Adrenal gland (tissue), 12 donors: Measurements from ENCODE around the gene SDK1. TPM values are rescaled to one million over a fixed set of nuclear protein-coding genes. Genes with fewer than 3 reads are reported as not detected.

Experiments used
- DNase-seq, 7 donors: peaks; one replicate each; pipeline ENCODE4 v3.0.0-alpha.2; 2019 to 2020
- H3K27ac ChIP-seq, 5 donors: fragments of 200-600 bp; sonication (generic) in 4 of 5; 1 replicate in 3 of 5; 2 replicates in 2 of 5; pipeline versions ENCODE4 v1.5.1 to v1.8.0; 2016 to 2020; ENCODE audit warnings: mild to moderate bottlenecking in 1 of 5
- H3K27me3 ChIP-seq: fragments of 200-600 bp; 2 replicates; pipeline ENCODE4 v1.8.0; 2021
- H3K36me3 ChIP-seq, 2 donors: fragments of 200-600 bp; replicated peaks in 1 of 2; 1 replicate in 1 of 2; 2 replicates in 1 of 2; pipeline versions ENCODE4 v1.5.1 to v1.8.0; 2018 to 2022
- H3K4me1 ChIP-seq, 2 donors: fragments of 200-600 bp; replicated peaks in 1 of 2; 1 replicate in 1 of 2; 2 replicates in 1 of 2; pipeline versions ENCODE4 v1.5.1 to v1.8.0; 2018 to 2021
- H3K4me3 ChIP-seq, 4 donors: fragments of 200-600 bp; sonication (generic) in 3 of 4; one replicate each; pipeline ENCODE4 v1.5.1; 2016 to 2018
- H3K9me3 ChIP-seq, 3 donors: fragments of 200-600 bp; sonication (generic) in 1 of 3; replicated peaks in 1 of 3; 1 replicate in 2 of 3; 2 replicates in 1 of 3; pipeline versions ENCODE4 v1.5.1 to v1.8.0; 2016 to 2021
- CTCF ChIP-seq, 6 experiments: fragments of 450-650 bp in 4 of 6; fragments of 200-600 bp in 2 of 6; sonication (generic) in 1 of 6; IDR thresholded peaks; 1 replicate in 5 of 6; 2 replicates in 1 of 6; pipeline versions ENCODE4 v1.5.1 to v1.8.0; 2016 to 2021; ENCODE audit warnings: antibody characterized with exemption in 6 of 6, mild to moderate bottlenecking in 2 of 6, moderate library complexity in 1 of 6
- POLR2A ChIP-seq, 2 donors: fragments of 450-650 bp; IDR thresholded peaks; one replicate each; pipeline ENCODE4 v1.6.1; 2017; ENCODE audit warnings: antibody characterized with exemption in 2 of 2, mild to moderate bottlenecking in 2 of 2, moderate library complexity in 1 of 2
- WGBS, 4 donors: extraction: QIAGEN DNeasy Blood & Tissue Kit in 2 of 4; methylation state at CpG; one replicate each; pipeline versions ENCODE4 v1.1.5 to v1.1.7; 2013 to 2017; 5-methylcytosine and 5-hydroxymethylcytosine counted together
- intact Hi-C, 2 donors: fragments of 100-400 bp; cut with DNase I; formaldehyde crosslinking; loops; one replicate each; pipeline versions ENCODE4 v1.14.1 to v1.15.0; 2022 to 2023
- polyA plus RNA-seq, 3 donors: library from polyadenylated mRNA; stranded (reverse); fragments of 200-250 nt in 2 of 3; fragments of 350-450 nt in 1 of 3; fragmentation: Illumina TruSeq in 1 of 3; extraction: RNeasy Lipid Tissue Mini Kit (QIAGEN cat#74804) in 1 of 3; gene quantifications; one replicate each; pipeline ENCODE4 v1.2.3, GENCODE V29; 2013 to 2014
- total RNA-seq, 9 donors: library from RNA; depleted of rRNA in 4 of 9; stranded (reverse); fragments of >200 nt in 4 of 9; fragments of 120-200 nt in 1 of 9; fragmentation: NEBNext Ultra II Directional in 1 of 9; extraction: Animal tissue kit (Norgen Biotek cat#: 25700) in 1 of 9; gene quantifications; one replicate each; pipeline versions ENCODE4 v1.1.0 to v1.2.4, GENCODE V29; 2013 to 2023
- donor health status: healthy with polysubstance abuse.
- donor health status: Bipolar disorder and iron deficiency.
- donor health status: DM: yes; HTN: yes; CAD: no.
- donor health status: DM: no; HTN: no; CAD: no.
- donor health status: DM: no; HTN: no; CAD: no.
- donor health status: DM: yes; HTN: yes; CAD: no.

Gene SDK1
- total and polyA plus RNA-seq, 12 donors: 0.50 to 3.6 (median 1.5) TPM

- Histone ChIP-seq H3K4me1 (no peaks in the 10 kb centered on the region), H3K27ac (no peak overlapping the region), H3K9me3 (no peaks in the 10 kb centered on the region), H3K27me3 (no peaks in the 10 kb centered on the region), H3K36me3 (no peaks in the 10 kb centered on the region), H3K4me3 (no peak overlapping the region)
- TF ChIP-seq POLR2A (IDR thresholded peaks at IDR 0.05) (no peak), CTCF (IDR thresholded peaks at IDR 0.05) (no peak)
- DNase-seq: no peak
- WGBS, 4 donors: 34 to 55% (median 43%) methylated on average over 2 of the region's 2 CpGs
- intact Hi-C loops: no loop called here
Observed at GRCh38 chr7:3440509-3440908, 139.5 kb downstream of the SDK1 start.

DNA sequence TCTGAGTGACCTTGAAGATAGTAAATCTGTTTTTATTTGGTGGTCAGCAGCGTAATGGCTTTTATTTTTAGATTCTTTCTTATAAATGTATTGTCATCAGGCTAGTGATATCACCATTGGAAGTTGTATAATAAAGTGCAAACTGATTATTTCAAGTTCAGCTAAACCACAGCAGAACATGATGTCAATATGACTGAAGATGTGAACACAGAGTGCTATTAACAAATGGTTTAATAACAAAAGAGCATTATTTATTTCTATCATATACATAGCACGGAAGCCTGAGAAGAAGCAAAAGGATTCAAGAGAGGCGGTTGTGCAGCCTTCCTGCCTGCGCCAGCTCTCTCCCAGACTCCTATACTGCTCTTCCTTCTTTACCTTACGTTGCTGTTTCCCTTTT lies 142.7 kb downstream of the SDK1 start:
- 71 to 79% (median 75%) methylated on average over 5 of the region's 5 CpGs for WGBS, 4 donors

DNA sequence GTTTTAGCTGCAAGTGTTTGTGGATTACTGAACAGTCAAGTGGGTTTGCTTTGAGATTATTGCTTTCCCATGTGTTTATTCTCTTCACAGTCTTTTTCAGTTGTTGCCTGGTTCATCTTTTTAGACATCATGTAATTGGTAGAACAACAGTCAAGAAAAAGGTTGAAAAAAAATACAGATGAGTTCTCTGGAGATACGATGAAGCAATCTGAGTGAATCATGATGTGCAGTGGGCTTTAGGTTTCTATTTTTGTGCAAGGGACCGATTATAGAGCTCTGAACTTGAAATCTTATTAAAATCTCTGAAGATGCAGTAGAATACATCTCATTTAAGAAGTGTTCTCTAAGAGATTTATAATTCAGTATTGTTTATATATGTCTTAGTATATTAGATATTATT lies 145.7 kb downstream of the SDK1 start:
- H3K27me3 ChIP-seq: no peaks in the 10 kb centered on the region
- H3K36me3 ChIP-seq: no peaks in the 10 kb centered on the region
- no peaks in the 10 kb centered on the region for H3K9me3 ChIP-seq
- H3K4me1 ChIP-seq: no peaks in the 10 kb centered on the region
- no peak for TF ChIP-seq POLR2A (IDR thresholded peaks at IDR 0.05)
- no peak for TF ChIP-seq CTCF (IDR thresholded peaks at IDR 0.05)
- WGBS, 4 donors: 70 to 87% (median 79%) methylated on average over 2 of the region's 2 CpGs
- DNase-seq: no peak
- no peak overlapping the region for H3K27ac ChIP-seq
- H3K4me3 ChIP-seq: no peak overlapping the region
- intact Hi-C loops: no loop called here

More for the DNA sequence above, 142.7 kb downstream of the SDK1 start:
- no peak for DNase-seq
- Histone ChIP-seq H3K27me3 (no peaks in the 10 kb centered on the region), H3K36me3 (no peaks in the 10 kb centered on the region), H3K27ac (no peak overlapping the region), H3K9me3 (no peaks in the 10 kb centered on the region), H3K4me1 (no peaks in the 10 kb centered on the region), H3K4me3 (no peak overlapping the region)
- intact Hi-C loops: no loop called here
- TF ChIP-seq CTCF (IDR thresholded peaks at IDR 0.05) (no peak), POLR2A (IDR thresholded peaks at IDR 0.05) (no peak)

DNA sequence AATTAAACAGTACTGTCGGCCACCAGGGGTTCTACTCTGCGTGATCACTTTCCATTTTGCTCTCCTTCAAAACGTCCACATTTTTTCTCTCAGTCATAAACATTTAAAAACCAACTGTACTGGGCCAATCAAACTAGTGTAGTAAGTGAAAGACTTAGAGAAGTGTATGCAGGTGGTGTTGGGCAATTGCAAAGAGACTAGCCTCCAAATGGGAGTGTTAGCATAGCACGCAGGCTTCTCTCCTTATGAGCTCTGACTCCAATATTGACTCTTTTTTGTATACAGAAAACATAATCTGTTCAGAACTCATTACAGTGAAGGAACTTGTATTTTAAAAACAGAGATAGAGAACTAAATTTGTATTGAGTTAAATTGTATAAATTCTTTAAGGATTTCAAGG lies 150.6 kb downstream of the SDK1 start:
- Histone ChIP-seq H3K4me1 (no peaks in the 10 kb centered on the region), H3K9me3 (no peaks in the 10 kb centered on the region), H3K36me3 (no peaks in the 10 kb centered on the region), H3K4me3 (no peak overlapping the region), H3K27ac (no peak overlapping the region), H3K27me3 (no peaks in the 10 kb centered on the region)
- intact Hi-C loops: no loop called here
- 72 to 78% (median 75%) methylated on average over 4 of the region's 4 CpGs for WGBS, 4 donors
- DNase-seq: no peak
- TF ChIP-seq CTCF (IDR thresholded peaks at IDR 0.05): no peak
- no peak for TF ChIP-seq POLR2A (IDR thresholded peaks at IDR 0.05)
